Measurements from ENCODE around the gene LRP8. TPM values are rescaled to one million over a fixed set of nuclear protein-coding genes. Genes with fewer than 3 reads are reported as not detected.
A peak's percentile ranks its signal among the peaks of the same experiment; 100 is the strongest.

LRP8 gene
- polyA plus RNA-seq, 2 of the 4 experiments (the other 2 are of a cell fraction), result 32.6 to 46.1 TPM

DNA sequence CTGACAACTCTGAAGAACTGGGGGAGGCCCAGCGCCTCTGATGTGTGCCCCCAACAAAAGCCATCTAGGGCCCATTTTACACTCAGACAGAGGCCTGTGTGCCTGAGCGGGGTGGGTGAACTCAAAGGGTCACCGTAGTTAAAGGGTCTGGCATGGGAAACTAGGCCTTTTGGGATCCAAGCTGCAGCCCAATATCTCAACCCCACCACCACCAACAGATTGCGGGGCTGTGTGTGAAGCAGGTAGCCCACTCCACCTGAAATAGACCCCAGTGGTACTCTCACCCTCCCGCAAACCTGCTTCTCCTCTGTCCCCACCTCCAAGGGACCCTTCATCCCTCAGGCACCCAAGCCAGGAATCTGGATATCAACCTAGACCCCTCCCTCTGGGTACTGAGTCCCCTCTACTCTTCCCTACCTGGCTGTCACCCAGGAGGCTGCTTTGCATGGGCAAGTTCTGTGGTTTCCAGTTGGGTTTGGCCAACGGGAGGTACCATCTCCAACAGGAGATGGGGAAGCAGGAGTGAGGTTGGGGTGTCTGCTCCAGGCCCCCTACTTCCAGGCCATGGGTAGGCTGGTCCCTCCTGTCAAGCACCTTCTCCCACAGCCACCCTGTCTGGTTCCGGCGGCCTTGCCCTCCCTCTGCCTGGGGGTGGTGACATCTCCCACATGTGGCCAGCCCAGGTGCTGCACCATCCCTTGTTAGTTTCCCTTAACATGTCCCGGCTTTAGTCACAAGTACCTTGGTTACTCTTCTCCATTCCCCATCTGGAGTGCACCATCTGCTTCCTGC is 35.2 kb upstream of the LRP8 start:
- DNase-seq (ENCODE audit: low read depth in 1 of 2, low spot score in 1 of 2), result peak in 1 of 2 experiments; percentile 5
- Histone ChIP-seq H3K27ac (no peak overlapping the region), H3K9me3 (peaks cover 8% of the 10 kb centered on the region; the same call in 1 of the 3 replicates), H3K4me2 (no peak overlapping the region), H3K4me1 (no peaks in the 10 kb centered on the region), H3K4me3 (no peak overlapping the region)
- FAIRE-seq, result no peak
- TF ChIP-seq RARB (CRISPR knock-in tag; IDR thresholded peaks at IDR 0.05) (no peak), RFX5 (IDR thresholded peaks at IDR 0.05) (no peak), KDM5A (IDR thresholded peaks at IDR 0.05) (no peak), NR3C1 (IDR thresholded peaks at IDR 0.05) (no peak), POLR2A (IDR thresholded peaks at IDR 0.05; ENCODE audit: low read length) (no peak), KDM1A (IDR thresholded peaks at IDR 0.05; ENCODE audit: low read depth) (no peak), RNF2 (IDR thresholded peaks at IDR 0.05; ENCODE audit: borderline replicate concordance, low read depth) (no peak), RCOR1 (IDR thresholded peaks at IDR 0.05; ENCODE audit: low read depth, low read length) (no peak), PHF8 (IDR thresholded peaks at IDR 0.05; ENCODE audit: borderline replicate concordance, low read depth) (no peak), FOSB (CRISPR knock-in tag; IDR thresholded peaks at IDR 0.05) (no peak), ZFP36 (IDR thresholded peaks at IDR 0.05; ENCODE audit: borderline replicate concordance, partially characterized antibody) (no peak)
- TF ChIP-seq, protein P1, sequence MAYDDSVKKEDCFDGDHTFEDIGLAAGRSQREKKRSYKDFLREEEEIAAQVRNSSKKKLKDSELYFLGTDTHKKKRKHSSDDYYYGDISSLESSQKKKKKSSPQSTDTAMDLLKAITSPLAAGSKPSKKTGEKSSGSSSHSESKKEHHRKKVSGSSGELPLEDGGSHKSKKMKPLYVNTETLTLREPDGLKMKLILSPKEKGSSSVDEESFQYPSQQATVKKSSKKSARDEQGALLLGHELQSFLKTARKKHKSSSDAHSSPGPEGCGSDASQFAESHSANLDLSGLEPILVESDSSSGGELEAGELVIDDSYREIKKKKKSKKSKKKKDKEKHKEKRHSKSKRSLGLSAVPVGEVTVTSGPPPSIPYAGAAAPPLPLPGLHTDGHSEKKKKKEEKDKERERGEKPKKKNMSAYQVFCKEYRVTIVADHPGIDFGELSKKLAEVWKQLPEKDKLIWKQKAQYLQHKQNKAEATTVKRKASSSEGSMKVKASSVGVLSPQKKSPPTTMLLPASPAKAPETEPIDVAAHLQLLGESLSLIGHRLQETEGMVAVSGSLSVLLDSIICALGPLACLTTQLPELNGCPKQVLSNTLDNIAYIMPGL (CRISPR knock-in tag; IDR thresholded peaks at IDR 0.05; ENCODE audit: borderline replicate concordance), result no peak
- TF ChIP-seq, protein P2, sequence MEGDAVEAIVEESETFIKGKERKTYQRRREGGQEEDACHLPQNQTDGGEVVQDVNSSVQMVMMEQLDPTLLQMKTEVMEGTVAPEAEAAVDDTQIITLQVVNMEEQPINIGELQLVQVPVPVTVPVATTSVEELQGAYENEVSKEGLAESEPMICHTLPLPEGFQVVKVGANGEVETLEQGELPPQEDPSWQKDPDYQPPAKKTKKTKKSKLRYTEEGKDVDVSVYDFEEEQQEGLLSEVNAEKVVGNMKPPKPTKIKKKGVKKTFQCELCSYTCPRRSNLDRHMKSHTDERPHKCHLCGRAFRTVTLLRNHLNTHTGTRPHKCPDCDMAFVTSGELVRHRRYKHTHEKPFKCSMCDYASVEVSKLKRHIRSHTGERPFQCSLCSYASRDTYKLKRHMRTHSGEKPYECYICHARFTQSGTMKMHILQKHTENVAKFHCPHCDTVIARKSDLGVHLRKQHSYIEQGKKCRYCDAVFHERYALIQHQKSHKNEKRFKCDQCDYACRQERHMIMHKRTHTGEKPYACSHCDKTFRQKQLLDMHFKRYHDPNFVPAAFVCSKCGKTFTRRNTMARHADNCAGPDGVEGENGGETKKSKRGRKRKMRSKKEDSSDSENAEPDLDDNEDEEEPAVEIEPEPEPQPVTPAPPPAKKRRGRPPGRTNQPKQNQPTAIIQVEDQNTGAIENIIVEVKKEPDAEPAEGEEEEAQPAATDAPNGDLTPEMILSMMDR (IDR thresholded peaks at IDR 0.05), result no peak
- TF ChIP-seq, protein P3, sequence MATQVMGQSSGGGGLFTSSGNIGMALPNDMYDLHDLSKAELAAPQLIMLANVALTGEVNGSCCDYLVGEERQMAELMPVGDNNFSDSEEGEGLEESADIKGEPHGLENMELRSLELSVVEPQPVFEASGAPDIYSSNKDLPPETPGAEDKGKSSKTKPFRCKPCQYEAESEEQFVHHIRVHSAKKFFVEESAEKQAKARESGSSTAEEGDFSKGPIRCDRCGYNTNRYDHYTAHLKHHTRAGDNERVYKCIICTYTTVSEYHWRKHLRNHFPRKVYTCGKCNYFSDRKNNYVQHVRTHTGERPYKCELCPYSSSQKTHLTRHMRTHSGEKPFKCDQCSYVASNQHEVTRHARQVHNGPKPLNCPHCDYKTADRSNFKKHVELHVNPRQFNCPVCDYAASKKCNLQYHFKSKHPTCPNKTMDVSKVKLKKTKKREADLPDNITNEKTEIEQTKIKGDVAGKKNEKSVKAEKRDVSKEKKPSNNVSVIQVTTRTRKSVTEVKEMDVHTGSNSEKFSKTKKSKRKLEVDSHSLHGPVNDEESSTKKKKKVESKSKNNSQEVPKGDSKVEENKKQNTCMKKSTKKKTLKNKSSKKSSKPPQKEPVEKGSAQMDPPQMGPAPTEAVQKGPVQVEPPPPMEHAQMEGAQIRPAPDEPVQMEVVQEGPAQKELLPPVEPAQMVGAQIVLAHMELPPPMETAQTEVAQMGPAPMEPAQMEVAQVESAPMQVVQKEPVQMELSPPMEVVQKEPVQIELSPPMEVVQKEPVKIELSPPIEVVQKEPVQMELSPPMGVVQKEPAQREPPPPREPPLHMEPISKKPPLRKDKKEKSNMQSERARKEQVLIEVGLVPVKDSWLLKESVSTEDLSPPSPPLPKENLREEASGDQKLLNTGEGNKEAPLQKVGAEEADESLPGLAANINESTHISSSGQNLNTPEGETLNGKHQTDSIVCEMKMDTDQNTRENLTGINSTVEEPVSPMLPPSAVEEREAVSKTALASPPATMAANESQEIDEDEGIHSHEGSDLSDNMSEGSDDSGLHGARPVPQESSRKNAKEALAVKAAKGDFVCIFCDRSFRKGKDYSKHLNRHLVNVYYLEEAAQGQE (IDR thresholded peaks at IDR 0.05), result no peak
- peak in 1 of 2 experiments; percentile 64; a peak in 4 of 6 replicates for ATAC-seq
- ChIA-PET POLR2A (no interaction called here), CTCF (no interaction called here)
- WGBS (ENCODE audit: missing lambda C conversion rate), result 71% methylated on average over 7 of the region's 9 CpGs

DNA sequence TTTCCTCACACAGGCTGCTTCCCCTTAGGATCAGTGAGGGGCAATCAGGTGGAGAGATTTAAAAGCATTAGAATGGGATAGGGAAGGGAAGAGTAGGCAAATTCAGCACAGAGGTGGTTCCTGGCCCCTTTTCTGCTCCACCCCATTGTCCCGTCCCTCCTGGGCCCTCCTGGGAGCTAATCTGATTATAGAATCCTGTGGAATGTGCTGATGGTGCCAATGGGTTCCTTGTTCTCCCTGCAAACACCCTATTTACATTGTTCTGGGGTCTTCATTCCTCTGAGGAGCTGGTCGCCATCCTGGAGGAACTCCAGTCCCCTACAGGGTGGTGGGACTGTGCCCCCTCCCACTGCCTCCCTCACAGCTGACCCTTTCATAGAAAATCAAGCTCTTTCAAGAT is 34.4 kb upstream of the LRP8 start:
- POLR2A ChIA-PET, result no interaction called here
- Histone ChIP-seq H3K27ac (no peak overlapping the region), H3K4me2 (no peak overlapping the region), H3K4me1 (no peaks in the 10 kb centered on the region), H3K4me3 (no peak overlapping the region), H3K9me3 (peaks cover 10% of the 10 kb centered on the region; the same call in 1 of the 3 replicates)
- 44% methylated on average over 2 of the region's 2 CpGs for WGBS (ENCODE audit: missing lambda C conversion rate)
- CTCF ChIA-PET, result no interaction called here
- FAIRE-seq, result no peak
- TF ChIP-seq MYC (IDR thresholded peaks at IDR 0.05; ENCODE audit: borderline replicate concordance, low read length) (no peak), HOXB13 (CRISPR knock-in tag; IDR thresholded peaks at IDR 0.05; ENCODE audit: low read depth) (no peak), KDM5A (IDR thresholded peaks at IDR 0.05) (no peak), EHF (CRISPR knock-in tag; IDR thresholded peaks at IDR 0.05) (no peak), ZFP36 (IDR thresholded peaks at IDR 0.05; ENCODE audit: borderline replicate concordance, partially characterized antibody) (no peak), RARB (CRISPR knock-in tag; IDR thresholded peaks at IDR 0.05) (no peak), HEYL (CRISPR knock-in tag; IDR thresholded peaks at IDR 0.05) (no peak)
- TF ChIP-seq, protein P4, sequence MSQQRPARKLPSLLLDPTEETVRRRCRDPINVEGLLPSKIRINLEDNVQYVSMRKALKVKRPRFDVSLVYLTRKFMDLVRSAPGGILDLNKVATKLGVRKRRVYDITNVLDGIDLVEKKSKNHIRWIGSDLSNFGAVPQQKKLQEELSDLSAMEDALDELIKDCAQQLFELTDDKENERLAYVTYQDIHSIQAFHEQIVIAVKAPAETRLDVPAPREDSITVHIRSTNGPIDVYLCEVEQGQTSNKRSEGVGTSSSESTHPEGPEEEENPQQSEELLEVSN (IDR thresholded peaks at IDR 0.05; ENCODE audit: borderline replicate concordance, low read depth), result no peak
- TF ChIP-seq, protein P5, sequence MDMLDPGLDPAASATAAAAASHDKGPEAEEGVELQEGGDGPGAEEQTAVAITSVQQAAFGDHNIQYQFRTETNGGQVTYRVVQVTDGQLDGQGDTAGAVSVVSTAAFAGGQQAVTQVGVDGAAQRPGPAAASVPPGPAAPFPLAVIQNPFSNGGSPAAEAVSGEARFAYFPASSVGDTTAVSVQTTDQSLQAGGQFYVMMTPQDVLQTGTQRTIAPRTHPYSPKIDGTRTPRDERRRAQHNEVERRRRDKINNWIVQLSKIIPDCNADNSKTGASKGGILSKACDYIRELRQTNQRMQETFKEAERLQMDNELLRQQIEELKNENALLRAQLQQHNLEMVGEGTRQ (IDR thresholded peaks at IDR 0.05), result no peak
- TF ChIP-seq, protein P6, sequence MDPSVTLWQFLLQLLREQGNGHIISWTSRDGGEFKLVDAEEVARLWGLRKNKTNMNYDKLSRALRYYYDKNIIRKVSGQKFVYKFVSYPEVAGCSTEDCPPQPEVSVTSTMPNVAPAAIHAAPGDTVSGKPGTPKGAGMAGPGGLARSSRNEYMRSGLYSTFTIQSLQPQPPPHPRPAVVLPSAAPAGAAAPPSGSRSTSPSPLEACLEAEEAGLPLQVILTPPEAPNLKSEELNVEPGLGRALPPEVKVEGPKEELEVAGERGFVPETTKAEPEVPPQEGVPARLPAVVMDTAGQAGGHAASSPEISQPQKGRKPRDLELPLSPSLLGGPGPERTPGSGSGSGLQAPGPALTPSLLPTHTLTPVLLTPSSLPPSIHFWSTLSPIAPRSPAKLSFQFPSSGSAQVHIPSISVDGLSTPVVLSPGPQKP (IDR thresholded peaks at IDR 0.05; ENCODE audit: low read depth, low read length), result no peak
- no peak for ATAC-seq
- DNase-seq (ENCODE audit: low read depth in 1 of 2, low spot score in 1 of 2), result no peak
